GM12873 (cell line): ENCODE data around the gene FOXP1.

Experiments used
- CTCF ChIP-seq: IDR thresholded peaks from 2 replicates; pipeline ENCODE4 v1.5.1; 2012; ENCODE audit warnings: low read depth, mild to moderate bottlenecking, moderate library complexity, low read length, control low read depth; ENCODE audit not compliant: insufficient read depth; ENCODE audit errors: missing control alignments

FOXP1 gene

GRCh38 chr3:71149959-71150954, 433.3 kb downstream of the FOXP1 start:
- no peak for TF ChIP-seq CTCF

GRCh38 chr3:71148455-71149060, 435.0 kb downstream of the FOXP1 start:
- no peak for TF ChIP-seq CTCF

GRCh38 chr3:71146673-71147072, 436.9 kb downstream of the FOXP1 start:
- TF ChIP-seq CTCF: no peak

- TF ChIP-seq CTCF: no peak
Observed at GRCh38 chr3:71145954-71146353, 437.6 kb downstream of the FOXP1 start.

GRCh38 chr3:71144525-71145253, 438.8 kb downstream of the FOXP1 start:
- TF ChIP-seq CTCF: no peak

- no peak for TF ChIP-seq CTCF
Observed at GRCh38 chr3:71143493-71143892, 440.0 kb downstream of the FOXP1 start.
